Liver (tissue), 9 donors: ENCODE measurements around the gene TSHR. TPM values are rescaled to one million over a fixed set of nuclear protein-coding genes. Genes with fewer than 3 reads are reported as not detected.

ENCODE experiments used
- DNase-seq: peaks from one replicate; pipeline ENCODE4 v3.0.0-alpha.2; 2017; ENCODE audit warnings: low spot score
- H3K27ac ChIP-seq, 2 donors: one replicate each; pipeline ENCODE4 v1.7.0; 2013; ENCODE audit warnings: inconsistent platforms in 2 of 2, low read length in 2 of 2, control low read depth in 1 of 2, low read depth in 1 of 2, mild to moderate bottlenecking in 1 of 2
- H3K27me3 ChIP-seq, 4 donors: one replicate each; pipeline versions ENCODE4 v1.6.1 to v1.7.0; 2013; ENCODE audit warnings: low read length in 3 of 4, inconsistent platforms in 1 of 4, mild to moderate bottlenecking in 1 of 4, moderate library complexity in 1 of 4; ENCODE audit not compliant: control insufficient read depth in 4 of 4, insufficient read depth in 4 of 4
- H3K36me3 ChIP-seq, 4 donors: one replicate each; pipeline versions ENCODE4 v1.6.1 to v1.7.0; 2013; ENCODE audit warnings: low read length in 3 of 4, mild to moderate bottlenecking in 3 of 4, low read depth in 1 of 4, moderate library complexity in 1 of 4; ENCODE audit not compliant: control insufficient read depth in 4 of 4, insufficient read depth in 3 of 4
- H3K4me1 ChIP-seq, 4 donors: one replicate each; pipeline versions ENCODE4 v1.6.1 to v1.7.0; 2013; ENCODE audit warnings: low read length in 3 of 4, mild to moderate bottlenecking in 3 of 4, moderate library complexity in 1 of 4; ENCODE audit not compliant: control insufficient read depth in 4 of 4, insufficient read depth in 4 of 4
- H3K4me3 ChIP-seq, 3 donors: one replicate each; pipeline versions ENCODE4 v1.6.1 to v1.7.0; 2013; ENCODE audit warnings: low read length in 3 of 3, control low read depth in 1 of 3, low read depth in 1 of 3, mild to moderate bottlenecking in 1 of 3
- H3K9ac ChIP-seq, 2 donors: one replicate each; pipeline ENCODE4 v1.7.0; 2013; ENCODE audit warnings: low read length in 2 of 2, mild to moderate bottlenecking in 2 of 2, moderate library complexity in 2 of 2, control low read depth in 1 of 2, low read depth in 1 of 2
- H3K9me3 ChIP-seq, 4 donors: one replicate each; pipeline versions ENCODE4 v1.6.1 to v1.7.0; 2013; ENCODE audit warnings: low read length in 3 of 4; ENCODE audit not compliant: control insufficient read depth in 4 of 4
- EGR1 ChIP-seq, 2 donors: IDR thresholded peaks; 2 replicates each; pipeline ENCODE4 v1.6.1; 2016 to 2018; ENCODE audit warnings: antibody characterized with exemption in 2 of 2, low read depth in 2 of 2
- FOXA1 ChIP-seq: IDR thresholded peaks from 2 replicates; pipeline ENCODE4 v1.6.1; 2016; ENCODE audit warnings: antibody characterized with exemption
- FOXA2 ChIP-seq: IDR thresholded peaks from 2 replicates; pipeline ENCODE4 v1.6.1; 2016; ENCODE audit warnings: antibody characterized with exemption
- GABPA ChIP-seq, 2 donors: IDR thresholded peaks in 1 of 2; conservative IDR thresholded peaks in 1 of 2; 2 replicates each; pipeline ENCODE4 v1.6.1; 2016; ENCODE audit warnings: antibody characterized with exemption in 2 of 2, mild to moderate bottlenecking in 1 of 2, moderate library complexity in 1 of 2
- HNF4A ChIP-seq, 2 donors: conservative IDR thresholded peaks; 2 replicates each; pipeline ENCODE4 v1.6.1; 2016; ENCODE audit warnings: antibody characterized with exemption in 2 of 2, mild to moderate bottlenecking in 2 of 2
- HNF4G ChIP-seq: IDR thresholded peaks from 2 replicates; pipeline ENCODE4 v1.6.1; 2016; ENCODE audit warnings: antibody characterized with exemption
- JUND ChIP-seq, 2 donors: IDR thresholded peaks; 2 replicates each; pipeline ENCODE4 v1.6.1; 2016; ENCODE audit warnings: antibody characterized with exemption in 2 of 2
- NR2F2 ChIP-seq: IDR thresholded peaks from 2 replicates; pipeline ENCODE4 v1.6.1; 2016; ENCODE audit warnings: antibody characterized with exemption
- RAD21 ChIP-seq, 2 donors: IDR thresholded peaks; 2 replicates each; pipeline ENCODE4 v1.6.1; 2016; ENCODE audit warnings: antibody characterized with exemption in 2 of 2, mild to moderate bottlenecking in 2 of 2
- RXRA ChIP-seq, 2 donors: IDR thresholded peaks; 2 replicates each; pipeline ENCODE4 v1.6.1; 2017 to 2018; ENCODE audit warnings: antibody characterized with exemption in 2 of 2, mild to moderate bottlenecking in 1 of 2
- SP1 ChIP-seq: IDR thresholded peaks from 2 replicates; pipeline ENCODE4 v1.6.1; 2018; ENCODE audit warnings: antibody characterized with exemption, mild to moderate bottlenecking
- TAF1 ChIP-seq: conservative IDR thresholded peaks from 2 replicates; pipeline ENCODE4 v1.6.1; 2016; ENCODE audit warnings: antibody characterized with exemption, mild to moderate bottlenecking
- YY1 ChIP-seq: IDR thresholded peaks from 2 replicates; pipeline ENCODE4 v1.6.1; 2016; ENCODE audit warnings: antibody characterized with exemption, mild to moderate bottlenecking
- WGBS: extraction: QIAGEN DNeasy Blood & Tissue Kit; methylation state at CpG from one replicate; pipeline ENCODE4 v1.1.7; 2013; 5-methylcytosine and 5-hydroxymethylcytosine counted together
- polyA plus RNA-seq, 2 donors: library from polyadenylated mRNA; stranded (reverse) in 1 of 2; unstranded in 1 of 2; fragments of 200-250 nt in 1 of 2; fragments of >200 nt in 1 of 2; fragmentation: Nextera tagmentation in 1 of 2; extraction: Ambion mirVana in 1 of 2; gene quantifications; one replicate each; pipeline versions ENCODE4 v1.2.1 to v1.2.3, GENCODE V29; 2013 to 2015
- total RNA-seq, 2 donors: library from RNA; depleted of rRNA; stranded (reverse); fragments of >200 nt; gene quantifications; one replicate each; pipeline ENCODE4 v1.2.3, GENCODE V29; 2014
- TF ChIP-seq, protein P1 (sequence below): fragments of 150-350 bp; IDR thresholded peaks from 2 replicates; pipeline ENCODE4 v1.5.1; 2017; ENCODE audit warnings: improper control_type of control experiment, low read depth, low read length; ENCODE audit not compliant: missing input control
- TF ChIP-seq, protein P2 (sequence below): IDR thresholded peaks from 2 replicates; pipeline ENCODE4 v1.6.1; 2016; ENCODE audit warnings: antibody characterized with exemption
- TF ChIP-seq, protein P3 (sequence below): IDR thresholded peaks from 2 replicates; pipeline ENCODE4 v1.6.1; 2016; ENCODE audit warnings: antibody characterized with exemption
- TF ChIP-seq, protein P4 (sequence below): IDR thresholded peaks from 2 replicates; pipeline ENCODE4 v1.6.1; 2016; ENCODE audit warnings: antibody characterized with exemption, mild to moderate bottlenecking
- TF ChIP-seq, protein P5 (sequence below): IDR thresholded peaks from 2 replicates; pipeline ENCODE4 v1.6.1; 2016; ENCODE audit warnings: antibody characterized with exemption
- donor health status: healthy.
- donor health status: healthy.
- donor health status: healthy.
- donor health status: healthy.
- donor health status: healthy.

Gene TSHR
- total and polyA plus RNA-seq, 4 donors, result 0.08 to 3.2 TPM; not detected in 2

DNA sequence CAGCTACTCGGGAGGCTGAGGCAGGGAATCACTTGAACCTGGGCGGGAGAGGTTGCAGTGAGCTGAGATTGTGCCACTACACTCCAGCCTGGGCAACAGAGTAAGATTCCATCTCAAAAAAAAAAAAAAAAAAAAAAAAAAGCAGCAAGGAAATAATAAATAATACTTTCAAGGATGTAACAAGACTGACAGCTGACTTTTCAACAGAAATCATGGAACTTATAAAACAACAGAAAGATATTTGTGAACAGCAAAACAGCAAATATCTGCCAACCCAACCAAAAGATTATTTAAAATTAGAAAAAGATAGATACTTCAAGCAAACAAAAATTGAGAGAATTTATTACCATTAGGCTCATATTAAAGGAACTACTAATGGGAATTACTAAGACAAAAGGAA lies 115.1 kb downstream of the TSHR start:
- H3K27ac ChIP-seq, result no peak overlapping the region
- TF ChIP-seq HNF4G (no peak), RXRA (IDR thresholded peaks at IDR 0.05) (no peak), RAD21 (IDR thresholded peaks at IDR 0.05) (no peak), YY1 (no peak), EGR1 (IDR thresholded peaks at IDR 0.05; ENCODE audit: low read depth in 2 of 2) (no peak), NR2F2 (no peak), SP1 (no peak), FOXA2 (no peak), HNF4A (conservative IDR thresholded peaks at IDR 0.05) (no peak), FOXA1 (no peak), TAF1 (no peak), GABPA (IDR thresholded peaks at IDR 0.05 in 1 of 2, conservative IDR thresholded peaks at IDR 0.05 in 1 of 2) (no peak), JUND (IDR thresholded peaks at IDR 0.05) (no peak)
- TF ChIP-seq, protein P1, sequence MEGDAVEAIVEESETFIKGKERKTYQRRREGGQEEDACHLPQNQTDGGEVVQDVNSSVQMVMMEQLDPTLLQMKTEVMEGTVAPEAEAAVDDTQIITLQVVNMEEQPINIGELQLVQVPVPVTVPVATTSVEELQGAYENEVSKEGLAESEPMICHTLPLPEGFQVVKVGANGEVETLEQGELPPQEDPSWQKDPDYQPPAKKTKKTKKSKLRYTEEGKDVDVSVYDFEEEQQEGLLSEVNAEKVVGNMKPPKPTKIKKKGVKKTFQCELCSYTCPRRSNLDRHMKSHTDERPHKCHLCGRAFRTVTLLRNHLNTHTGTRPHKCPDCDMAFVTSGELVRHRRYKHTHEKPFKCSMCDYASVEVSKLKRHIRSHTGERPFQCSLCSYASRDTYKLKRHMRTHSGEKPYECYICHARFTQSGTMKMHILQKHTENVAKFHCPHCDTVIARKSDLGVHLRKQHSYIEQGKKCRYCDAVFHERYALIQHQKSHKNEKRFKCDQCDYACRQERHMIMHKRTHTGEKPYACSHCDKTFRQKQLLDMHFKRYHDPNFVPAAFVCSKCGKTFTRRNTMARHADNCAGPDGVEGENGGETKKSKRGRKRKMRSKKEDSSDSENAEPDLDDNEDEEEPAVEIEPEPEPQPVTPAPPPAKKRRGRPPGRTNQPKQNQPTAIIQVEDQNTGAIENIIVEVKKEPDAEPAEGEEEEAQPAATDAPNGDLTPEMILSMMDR, result no peak
- TF ChIP-seq, protein P2, sequence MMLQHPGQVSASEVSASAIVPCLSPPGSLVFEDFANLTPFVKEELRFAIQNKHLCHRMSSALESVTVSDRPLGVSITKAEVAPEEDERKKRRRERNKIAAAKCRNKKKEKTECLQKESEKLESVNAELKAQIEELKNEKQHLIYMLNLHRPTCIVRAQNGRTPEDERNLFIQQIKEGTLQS, result no peak
- TF ChIP-seq, protein P3, sequence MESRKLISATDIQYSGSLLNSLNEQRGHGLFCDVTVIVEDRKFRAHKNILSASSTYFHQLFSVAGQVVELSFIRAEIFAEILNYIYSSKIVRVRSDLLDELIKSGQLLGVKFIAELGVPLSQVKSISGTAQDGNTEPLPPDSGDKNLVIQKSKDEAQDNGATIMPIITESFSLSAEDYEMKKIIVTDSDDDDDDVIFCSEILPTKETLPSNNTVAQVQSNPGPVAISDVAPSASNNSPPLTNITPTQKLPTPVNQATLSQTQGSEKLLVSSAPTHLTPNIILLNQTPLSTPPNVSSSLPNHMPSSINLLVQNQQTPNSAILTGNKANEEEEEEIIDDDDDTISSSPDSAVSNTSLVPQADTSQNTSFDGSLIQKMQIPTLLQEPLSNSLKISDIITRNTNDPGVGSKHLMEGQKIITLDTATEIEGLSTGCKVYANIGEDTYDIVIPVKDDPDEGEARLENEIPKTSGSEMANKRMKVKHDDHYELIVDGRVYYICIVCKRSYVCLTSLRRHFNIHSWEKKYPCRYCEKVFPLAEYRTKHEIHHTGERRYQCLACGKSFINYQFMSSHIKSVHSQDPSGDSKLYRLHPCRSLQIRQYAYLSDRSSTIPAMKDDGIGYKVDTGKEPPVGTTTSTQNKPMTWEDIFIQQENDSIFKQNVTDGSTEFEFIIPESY, result no peak
- TF ChIP-seq, protein P4, sequence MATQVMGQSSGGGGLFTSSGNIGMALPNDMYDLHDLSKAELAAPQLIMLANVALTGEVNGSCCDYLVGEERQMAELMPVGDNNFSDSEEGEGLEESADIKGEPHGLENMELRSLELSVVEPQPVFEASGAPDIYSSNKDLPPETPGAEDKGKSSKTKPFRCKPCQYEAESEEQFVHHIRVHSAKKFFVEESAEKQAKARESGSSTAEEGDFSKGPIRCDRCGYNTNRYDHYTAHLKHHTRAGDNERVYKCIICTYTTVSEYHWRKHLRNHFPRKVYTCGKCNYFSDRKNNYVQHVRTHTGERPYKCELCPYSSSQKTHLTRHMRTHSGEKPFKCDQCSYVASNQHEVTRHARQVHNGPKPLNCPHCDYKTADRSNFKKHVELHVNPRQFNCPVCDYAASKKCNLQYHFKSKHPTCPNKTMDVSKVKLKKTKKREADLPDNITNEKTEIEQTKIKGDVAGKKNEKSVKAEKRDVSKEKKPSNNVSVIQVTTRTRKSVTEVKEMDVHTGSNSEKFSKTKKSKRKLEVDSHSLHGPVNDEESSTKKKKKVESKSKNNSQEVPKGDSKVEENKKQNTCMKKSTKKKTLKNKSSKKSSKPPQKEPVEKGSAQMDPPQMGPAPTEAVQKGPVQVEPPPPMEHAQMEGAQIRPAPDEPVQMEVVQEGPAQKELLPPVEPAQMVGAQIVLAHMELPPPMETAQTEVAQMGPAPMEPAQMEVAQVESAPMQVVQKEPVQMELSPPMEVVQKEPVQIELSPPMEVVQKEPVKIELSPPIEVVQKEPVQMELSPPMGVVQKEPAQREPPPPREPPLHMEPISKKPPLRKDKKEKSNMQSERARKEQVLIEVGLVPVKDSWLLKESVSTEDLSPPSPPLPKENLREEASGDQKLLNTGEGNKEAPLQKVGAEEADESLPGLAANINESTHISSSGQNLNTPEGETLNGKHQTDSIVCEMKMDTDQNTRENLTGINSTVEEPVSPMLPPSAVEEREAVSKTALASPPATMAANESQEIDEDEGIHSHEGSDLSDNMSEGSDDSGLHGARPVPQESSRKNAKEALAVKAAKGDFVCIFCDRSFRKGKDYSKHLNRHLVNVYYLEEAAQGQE, result no peak
- TF ChIP-seq, protein P5, sequence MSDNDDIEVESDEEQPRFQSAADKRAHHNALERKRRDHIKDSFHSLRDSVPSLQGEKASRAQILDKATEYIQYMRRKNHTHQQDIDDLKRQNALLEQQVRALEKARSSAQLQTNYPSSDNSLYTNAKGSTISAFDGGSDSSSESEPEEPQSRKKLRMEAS, result no peak
- H3K36me3 ChIP-seq, result no peaks in the 10 kb centered on the region
- H3K4me3 ChIP-seq, result no peak overlapping the region
- H3K27me3 ChIP-seq, result no peaks in the 10 kb centered on the region
- WGBS, result 93% methylated on average over 2 of the region's 2 CpGs
- no peak overlapping the region for H3K9ac ChIP-seq
- no peak for DNase-seq
- H3K4me1 ChIP-seq, result no peaks in the 10 kb centered on the region
- H3K9me3 ChIP-seq, result peaks cover 0 to 3% (median under 1%) of the 10 kb centered on the region in 4 donors
